PC-9 (cell line): Measurements from ENCODE around the gene EPHA4. TPM values are rescaled to one million over a fixed set of nuclear protein-coding genes. Genes with fewer than 3 reads are reported as not detected.

Experiments
- BruUV-seq: library from RNA; stranded (reverse); fragments of 400-500 nt; replicated peaks from 2 replicates; lab custom pipeline; 2021; lab: Mats Ljungman, UMichigan
- CTCF ChIA-PET: fragments of 300-600 bp; sonication (Branson Sonifier 250); formaldehyde crosslinking; loops from one replicate; lab custom pipeline; 2022; ENCODE audit warnings: antibody characterized with exemption; lab: Charles Lee
- POLR2A ChIA-PET: fragments of 300-600 bp; sonication (Branson Sonifier 250); formaldehyde crosslinking; loops from one replicate; lab custom pipeline; 2022; ENCODE audit warnings: antibody characterized with exemption; ENCODE audit not compliant: unreplicated experiment; lab: Charles Lee
- DNase-seq, 2 experiments: peaks; one replicate each; pipeline versions ENCODE4 v3.0.0 to v3.0.0-alpha.2; 2015 to 2022; ENCODE audit warnings: mixed read lengths in 1 of 2
- H2AFZ ChIP-seq: fragments of 200-600 bp; sonication (generic); 2 replicates; pipeline ENCODE4 v1.8.1; 2017; ENCODE audit warnings: antibody characterized with exemption
- H3F3A ChIP-seq: fragments of 200-600 bp; sonication (generic); 2 replicates; pipeline ENCODE4 v1.8.1; 2017; ENCODE audit warnings: antibody characterized with exemption, mild to moderate bottlenecking, low read depth; ENCODE audit not compliant: insufficient read depth
- H3K27ac ChIP-seq: fragments of 200-600 bp; sonication (generic); 2 replicates; pipeline ENCODE4 v1.6.1; 2016; ENCODE audit warnings: mixed run types
- H3K27me3 ChIP-seq: fragments of 200-600 bp; sonication (generic); 2 replicates; pipeline ENCODE4 v1.6.1; 2016; ENCODE audit warnings: low read depth, mixed run types; ENCODE audit not compliant: insufficient read depth
- H3K36me3 ChIP-seq: fragments of 200-600 bp; sonication (generic); 2 replicates; pipeline ENCODE4 v1.6.1; 2016; ENCODE audit warnings: low read depth, mixed run types
- H3K4me1 ChIP-seq: fragments of 200-600 bp; sonication (generic); replicated peaks from 2 replicates; pipeline ENCODE4 v1.6.1; 2016; ENCODE audit warnings: mixed run types; ENCODE audit not compliant: insufficient read depth
- H3K4me2 ChIP-seq: fragments of 200-600 bp; sonication (generic); 2 replicates; pipeline ENCODE4 v1.6.1; 2017; ENCODE audit warnings: mixed run types
- H3K4me3 ChIP-seq: fragments of 200-600 bp; sonication (generic); 2 replicates; pipeline ENCODE4 v1.6.1; 2016; ENCODE audit warnings: mixed run types
- H3K79me2 ChIP-seq: fragments of 200-600 bp; sonication (generic); 2 replicates; pipeline ENCODE4 v1.6.1; 2017; ENCODE audit warnings: low read depth, mixed run types
- H3K9me2 ChIP-seq: fragments of 200-600 bp; sonication (generic); 2 replicates; pipeline ENCODE4 v1.8.1; 2017; ENCODE audit warnings: mild to moderate bottlenecking; ENCODE audit not compliant: insufficient read depth
- H3K9me3 ChIP-seq: fragments of 200-600 bp; sonication (generic); 2 replicates; pipeline ENCODE4 v1.8.1; 2016; ENCODE audit warnings: low read depth; ENCODE audit not compliant: insufficient read depth
- H4K20me1 ChIP-seq: fragments of 200-600 bp; sonication (generic); 2 replicates; pipeline ENCODE4 v1.8.1; 2017; ENCODE audit not compliant: insufficient read depth
- EZH2 ChIP-seq: fragments of 200-600 bp; sonication (generic); IDR thresholded peaks from 2 replicates; pipeline ENCODE4 v1.8.0; 2017; ENCODE audit warnings: antibody characterized with exemption, low read depth
- intact Hi-C: fragments of 100-400 bp; cut with micrococcal nuclease; formaldehyde crosslinking; loops from one replicate; pipeline ENCODE4 v1.10.0; 2022; ENCODE audit not compliant: unreplicated experiment
- total RNA-seq: library from RNA; stranded (reverse); gene quantifications from 2 replicates; pipeline ENCODE4 v1.2.3, GENCODE V29; 2021
- TF ChIP-seq, protein P1 (sequence below): fragments of 200-600 bp; sonication (generic); conservative IDR thresholded peaks from 2 replicates; pipeline ENCODE4 v1.6.1; 2017; ENCODE audit warnings: mixed run types, antibody characterized with exemption, mild to moderate bottlenecking, moderate library complexity

EPHA4 gene
- total RNA-seq, 1 experiment from 2014 or later, result 10.6 TPM

DNA sequence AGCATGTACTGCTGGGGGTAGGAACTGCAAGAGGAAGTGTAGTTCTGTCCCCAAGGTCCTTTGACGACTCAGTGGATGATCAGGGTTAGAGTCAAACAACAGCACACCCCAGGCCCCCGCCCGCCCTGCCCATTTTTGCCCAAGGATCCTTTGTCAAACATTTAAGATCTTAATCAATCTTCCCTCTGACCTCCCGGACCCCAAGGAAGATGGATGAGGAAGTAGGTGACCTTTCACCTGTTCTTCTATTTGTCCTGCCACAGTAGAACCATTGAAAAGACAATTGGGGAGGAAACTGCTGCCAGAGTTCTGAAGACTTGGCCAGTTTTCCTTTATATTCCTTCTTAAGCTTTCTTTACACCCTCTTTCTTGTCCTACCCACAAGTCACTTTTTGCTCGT lies 12.1 kb downstream of the EPHA4 start:
- no peaks in the 10 kb centered on the region for H3F3A ChIP-seq
- TF ChIP-seq, protein P1, sequence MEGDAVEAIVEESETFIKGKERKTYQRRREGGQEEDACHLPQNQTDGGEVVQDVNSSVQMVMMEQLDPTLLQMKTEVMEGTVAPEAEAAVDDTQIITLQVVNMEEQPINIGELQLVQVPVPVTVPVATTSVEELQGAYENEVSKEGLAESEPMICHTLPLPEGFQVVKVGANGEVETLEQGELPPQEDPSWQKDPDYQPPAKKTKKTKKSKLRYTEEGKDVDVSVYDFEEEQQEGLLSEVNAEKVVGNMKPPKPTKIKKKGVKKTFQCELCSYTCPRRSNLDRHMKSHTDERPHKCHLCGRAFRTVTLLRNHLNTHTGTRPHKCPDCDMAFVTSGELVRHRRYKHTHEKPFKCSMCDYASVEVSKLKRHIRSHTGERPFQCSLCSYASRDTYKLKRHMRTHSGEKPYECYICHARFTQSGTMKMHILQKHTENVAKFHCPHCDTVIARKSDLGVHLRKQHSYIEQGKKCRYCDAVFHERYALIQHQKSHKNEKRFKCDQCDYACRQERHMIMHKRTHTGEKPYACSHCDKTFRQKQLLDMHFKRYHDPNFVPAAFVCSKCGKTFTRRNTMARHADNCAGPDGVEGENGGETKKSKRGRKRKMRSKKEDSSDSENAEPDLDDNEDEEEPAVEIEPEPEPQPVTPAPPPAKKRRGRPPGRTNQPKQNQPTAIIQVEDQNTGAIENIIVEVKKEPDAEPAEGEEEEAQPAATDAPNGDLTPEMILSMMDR, result no peak
- TF ChIP-seq EZH2, result no peak
- no peaks in the 10 kb centered on the region for H3K4me1 ChIP-seq
- intact Hi-C loops, result no loop called here
- H3K79me2 ChIP-seq, result peaks cover 5% of the 10 kb centered on the region; the same call in 1 of the 2 replicates
- CTCF ChIA-PET, result no interaction called here
- no TSS peak for BruUV-seq
- H3K9me3 ChIP-seq, result no peaks in the 10 kb centered on the region; the same call in 1 of the 2 replicates
- DNase-seq, result no peak
- H3K36me3 ChIP-seq, result 0 out of 2 replicates have a peak, but pooled peaks cover 3% of the 10 kb centered on the region
- no peak overlapping the region for H3K4me3 ChIP-seq
- no peak overlapping the region for H3K27ac ChIP-seq
- H2AFZ ChIP-seq, result no peak overlapping the region
- POLR2A ChIA-PET, result no interaction called here
- H4K20me1 ChIP-seq, result no peaks in the 10 kb centered on the region
- H3K9me2 ChIP-seq, result no peaks in the 10 kb centered on the region
- H3K4me2 ChIP-seq, result no peak overlapping the region
- no peaks in the 10 kb centered on the region for H3K27me3 ChIP-seq

DNA sequence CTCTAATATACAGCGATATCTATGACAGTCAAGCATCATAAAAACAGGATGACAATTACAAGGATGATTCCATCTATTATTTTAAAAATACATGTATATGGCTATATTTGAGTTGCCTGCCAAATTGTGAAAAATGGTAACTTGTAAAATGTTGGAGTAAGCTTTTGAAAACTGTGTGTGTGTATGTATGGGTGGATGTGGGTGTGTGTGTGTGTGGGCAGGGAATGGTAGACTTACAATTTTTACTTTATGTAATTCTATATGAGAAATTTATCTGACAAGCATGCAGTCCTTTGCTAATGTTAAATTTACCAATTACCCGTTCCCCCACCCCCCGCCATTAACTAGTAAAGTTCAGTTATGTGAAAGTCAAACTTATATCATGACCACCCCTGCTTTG lies 14.0 kb downstream of the EPHA4 start:
- no TSS peak for BruUV-seq
- ChIA-PET POLR2A (no interaction called here), CTCF (interaction anchor here (0.6 kb wide), 1 partner anchor 126 kb away, joined by 4 read pairs; no protein-coding TSS in a partner anchor)
- H3K4me3 ChIP-seq, result no peak overlapping the region
- no peaks in the 10 kb centered on the region for H3F3A ChIP-seq
- no peak for TF ChIP-seq EZH2
- TF ChIP-seq, protein P1, result no peak
- H3K9me3 ChIP-seq, result no peaks in the 10 kb centered on the region; the same call in 1 of the 2 replicates
- H3K27me3 ChIP-seq, result no peaks in the 10 kb centered on the region
- no peak for DNase-seq
- H3K9me2 ChIP-seq, result no peaks in the 10 kb centered on the region
- intact Hi-C loops, result no loop called here
- peaks cover 5% of the 10 kb centered on the region; the same call in 1 of the 2 replicates for H3K79me2 ChIP-seq
- H3K36me3 ChIP-seq, result no peaks in the 10 kb centered on the region
- no peak overlapping the region for H3K4me2 ChIP-seq
- H4K20me1 ChIP-seq, result no peaks in the 10 kb centered on the region
- no peaks in the 10 kb centered on the region for H3K4me1 ChIP-seq
- H3K27ac ChIP-seq, result no peak overlapping the region
- no peak overlapping the region for H2AFZ ChIP-seq

DNA sequence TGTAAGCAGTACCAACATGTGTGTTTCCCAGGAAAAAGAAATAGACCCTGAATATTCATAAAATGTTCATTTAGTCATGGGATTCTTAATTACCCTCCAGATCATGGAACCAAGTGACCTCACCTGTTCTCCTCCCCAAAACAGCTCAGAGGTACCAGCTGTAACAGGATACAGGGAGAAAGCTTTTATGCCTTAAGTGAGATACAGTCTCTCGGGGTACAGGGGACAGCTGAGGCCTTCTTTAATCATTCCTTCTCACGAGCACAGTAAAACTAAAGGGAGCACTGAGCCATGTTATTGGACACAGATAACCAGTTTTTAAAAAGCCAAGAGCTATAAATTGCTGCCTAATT lies 16.6 kb downstream of the EPHA4 start:
- Histone ChIP-seq H3K27ac (no peak overlapping the region), H3K36me3 (no peaks in the 10 kb centered on the region), H3K27me3 (no peaks in the 10 kb centered on the region), H4K20me1 (no peaks in the 10 kb centered on the region), H3K4me1 (no peaks in the 10 kb centered on the region), H3K4me2 (no peak overlapping the region), H3F3A (no peaks in the 10 kb centered on the region), H2AFZ (no peak overlapping the region), H3K9me2 (no peaks in the 10 kb centered on the region), H3K79me2 (peaks cover 4% of the 10 kb centered on the region; the same call in 1 of the 2 replicates), H3K9me3 (no peaks in the 10 kb centered on the region), H3K4me3 (no peak overlapping the region)
- no peak for DNase-seq
- intact Hi-C loops, result no loop called here
- TF ChIP-seq, protein P1, result no peak
- no peak for TF ChIP-seq EZH2
- ChIA-PET POLR2A (interaction anchor here (0.5 kb wide), 1 partner anchor 28 kb away, joined by 3 read pairs; no protein-coding TSS in a partner anchor), CTCF (interaction anchor here (0.6 kb wide), 1 partner anchor 1346 kb away, joined by 3 read pairs; no protein-coding TSS in a partner anchor)
- no TSS peak for BruUV-seq
